ENCODE results near the gene ERCC4. TPM values are rescaled to one million over a fixed set of nuclear protein-coding genes. Genes with fewer than 3 reads are reported as not detected.

ERCC4 gene
- total and polyA plus RNA-seq, 7 donors, result 2.4 to 10.8 (median 7.6) TPM

- DNase-seq, result peak; percentile 67 to 80
- no peaks in the 10 kb centered on the region for H3K36me3 ChIP-seq (ENCODE audit: insufficient read depth in 1 of 2, low read depth in 1 of 2)
- peak; percentile 82 to 93 (median 88) for ATAC-seq
- intact Hi-C loops (cut with DNase I), result loop anchor here in 1 of 2 donors (5.0 kb wide), 1 partner anchor 45 kb away; no protein-coding TSS in a partner anchor
- 27 to 35% (median 28%) methylated on average over 14 of the region's 14 CpGs for WGBS, 3 donors
- peaks cover 18% of the 10 kb centered on the region for H3K4me1 ChIP-seq
- H3K27me3 ChIP-seq (ENCODE audit: insufficient read depth in 3 of 3, low read length in 2 of 3), result no peaks in the 10 kb centered on the region
- peak overlapping the region; percentile 31 for H3K4me3 ChIP-seq
- no peaks in the 10 kb centered on the region for H3K9me3 ChIP-seq
- no peak for TF ChIP-seq CTCF (IDR thresholded peaks at IDR 0.05)
- H3K27ac ChIP-seq, result peak overlapping the region; percentile 72
Observed at GRCh38 chr16:13957197-13958078, 37.5 kb downstream of the ERCC4 start.

GRCh38 chr16:13958474-13958873, 38.5 kb downstream of the ERCC4 start:
- intact Hi-C loops (cut with DNase I), result loop anchor here in 1 of 2 donors (5.0 kb wide), 1 partner anchor 44 kb away; no protein-coding TSS in a partner anchor
- Histone ChIP-seq H3K27ac (no peak overlapping the region), H3K4me1 (peaks cover 18% of the 10 kb centered on the region), H3K27me3 (ENCODE audit: insufficient read depth in 3 of 3, low read length in 2 of 3) (no peaks in the 10 kb centered on the region), H3K36me3 (ENCODE audit: insufficient read depth in 1 of 2, low read depth in 1 of 2) (no peaks in the 10 kb centered on the region), H3K4me3 (no peak overlapping the region), H3K9me3 (no peaks in the 10 kb centered on the region)
- ATAC-seq (no peak), DNase-seq (no peak)
- 95 to 97% (median 96%) methylated on average over 4 of the region's 4 CpGs for WGBS, 3 donors
- no peak for TF ChIP-seq CTCF (IDR thresholded peaks at IDR 0.05)

- no peak for TF ChIP-seq CTCF (IDR thresholded peaks at IDR 0.05)
- ATAC-seq (no peak), DNase-seq (no peak)
- H3K36me3 ChIP-seq (ENCODE audit: insufficient read depth in 1 of 2, low read depth in 1 of 2), result no peaks in the 10 kb centered on the region
- no peaks in the 10 kb centered on the region for H3K9me3 ChIP-seq
- H3K4me1 ChIP-seq, result peaks cover 18% of the 10 kb centered on the region
- H3K27me3 ChIP-seq (ENCODE audit: insufficient read depth in 3 of 3, low read length in 2 of 3), result no peaks in the 10 kb centered on the region
- no peak overlapping the region for H3K4me3 ChIP-seq
- intact Hi-C loops (cut with DNase I), result loop anchor here in 1 of 2 donors (5.0 kb wide), 1 partner anchor 43 kb away; no protein-coding TSS in a partner anchor
- H3K27ac ChIP-seq, result no peak overlapping the region
- 87 to 91% (median 89%) methylated on average over 8 of the region's 8 CpGs for WGBS, 3 donors
Observed at GRCh38 chr16:13959626-13960025, 39.7 kb downstream of the ERCC4 start.

GRCh38 chr16:13961099-13961811, 41.3 kb downstream of the ERCC4 start:
- Histone ChIP-seq H3K4me3 (no peak overlapping the region), H3K36me3 (ENCODE audit: insufficient read depth in 1 of 2, low read depth in 1 of 2) (no peaks in the 10 kb centered on the region), H3K9me3 (no peaks in the 10 kb centered on the region), H3K27me3 (ENCODE audit: insufficient read depth in 3 of 3, low read length in 2 of 3) (no peaks in the 10 kb centered on the region), H3K27ac (peak overlapping the region; percentile 23), H3K4me1 (peaks cover 18% of the 10 kb centered on the region)
- ATAC-seq, result peak in 3 of 4 donors; percentile 44 to 57 (median 53)
- WGBS, 3 donors, result 33 to 38% (median 33%) methylated on average over 8 of the region's 8 CpGs
- no peak for DNase-seq
- TF ChIP-seq CTCF (IDR thresholded peaks at IDR 0.05), result no peak
- intact Hi-C loops (cut with DNase I), result no loop called here
